Measurements from ENCODE around the gene COTL1.

DNA sequence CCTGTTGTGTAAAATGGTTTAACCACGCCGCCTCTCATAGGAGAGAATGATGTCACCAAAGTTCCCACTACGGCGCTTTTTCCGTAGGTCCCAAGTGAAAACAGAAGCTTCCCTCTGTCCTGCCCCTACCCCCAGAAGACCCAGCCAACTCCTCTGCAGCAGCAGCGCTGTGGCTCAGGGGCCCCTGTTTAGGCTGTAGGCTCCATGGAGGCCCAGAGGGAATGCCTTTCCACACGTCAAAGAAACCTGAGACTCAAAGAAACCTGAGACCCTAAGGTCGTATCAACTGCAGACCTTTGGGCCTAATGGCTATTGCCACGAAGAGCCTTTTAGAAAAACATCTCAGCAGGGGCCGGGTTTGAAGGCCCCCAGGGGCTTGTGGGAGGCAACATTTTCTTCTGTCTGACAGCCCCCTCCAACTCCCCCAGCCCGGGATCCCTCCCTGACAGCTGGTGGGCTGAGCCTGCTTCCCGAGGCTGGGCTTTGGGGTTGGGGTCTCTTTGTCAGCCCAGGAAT is 70.3 kb downstream of the COTL1 start:
- no peak for TF ChIP-seq POLR2A (IDR thresholded peaks at IDR 0.05; ENCODE audit: low read length)
- no peak for TF ChIP-seq GATA1 (IDR thresholded peaks at IDR 0.05; ENCODE audit: low read depth, low read length)
